HG02588 (cell line): ENCODE measurements around the gene LRFN3.
"Not testable (repeated sequence)": the region's sequence is repeated elsewhere in the genome, so short reads cannot be mapped to it uniquely, and the experiment has no call there.

Source experiments
- ATAC-seq: cut with Tn5 transposase; IDR thresholded peaks from one replicate; pipeline ENCODE4 v1.9.1; 2021; ENCODE audit warnings: mild to moderate bottlenecking, moderate library complexity; ENCODE audit not compliant: unreplicated experiment

Gene LRFN3

DNA sequence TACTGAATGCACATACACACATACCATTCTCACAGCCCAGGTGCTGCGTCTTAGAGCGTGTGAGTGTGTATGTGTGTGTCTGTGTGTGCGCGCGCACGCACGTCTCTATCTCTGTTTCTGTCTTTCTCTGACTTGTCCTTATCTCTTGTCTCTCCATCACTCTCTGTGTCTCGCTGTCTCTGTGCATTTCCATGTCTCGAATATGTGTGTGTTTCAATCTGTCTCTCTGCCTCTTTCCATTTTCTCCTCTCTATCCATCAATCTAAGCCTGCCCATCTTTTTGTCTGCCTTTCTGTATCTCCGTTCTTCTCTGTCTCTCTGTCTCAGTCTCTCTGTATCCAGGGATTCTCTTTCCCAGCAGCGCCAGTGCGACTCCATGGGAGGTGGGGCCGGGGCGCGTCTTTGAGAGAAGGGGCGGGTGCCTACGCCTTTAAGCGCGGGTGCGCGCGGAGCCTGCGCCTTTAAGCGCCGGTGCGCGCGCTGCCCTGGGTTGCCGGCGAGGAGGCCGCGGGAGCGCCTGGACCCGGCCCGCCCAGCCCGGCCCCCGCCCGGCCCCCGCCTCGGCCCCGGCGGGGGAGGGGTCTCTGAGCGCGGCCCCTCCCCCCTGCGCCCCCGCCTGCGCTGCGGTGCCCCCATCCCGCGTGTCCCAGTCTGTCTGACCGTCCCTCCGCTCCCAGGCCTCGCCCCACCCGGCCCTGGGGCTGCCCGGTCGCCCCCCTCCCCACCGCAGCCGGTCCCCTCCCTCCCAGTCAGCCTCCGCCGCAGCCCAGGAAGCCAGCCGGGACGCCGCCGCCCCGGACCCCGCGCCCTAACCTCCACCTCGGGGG lies at the start of gene LRFN3:
LRFN3 (plus strand) TSS at position 464 of the 827 bp plus-strand sequence. CDS start 3,052 bp downstream, outside the sequence.
- no peak for ATAC-seq

DNA sequence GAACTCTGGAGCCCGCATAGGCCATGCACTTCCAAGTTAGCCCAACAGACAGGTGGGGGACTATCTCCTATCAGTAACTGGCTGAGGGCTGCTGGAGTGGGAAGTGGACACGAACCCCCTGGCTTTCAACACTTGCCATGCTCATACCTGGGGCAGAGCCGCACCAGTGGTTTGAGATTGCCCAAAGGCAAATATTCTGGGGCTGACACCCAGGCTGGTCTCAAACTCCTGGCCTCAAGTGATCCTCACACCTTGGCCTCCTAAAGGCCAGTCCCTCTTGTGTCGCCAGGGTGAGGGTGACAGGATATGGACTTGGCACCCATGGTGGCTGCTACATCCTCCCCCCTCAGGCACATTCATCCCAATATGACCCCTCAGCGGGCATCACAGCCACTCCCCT lies 49.0 kb upstream of the LRFN3 start:
- no peak for ATAC-seq

DNA sequence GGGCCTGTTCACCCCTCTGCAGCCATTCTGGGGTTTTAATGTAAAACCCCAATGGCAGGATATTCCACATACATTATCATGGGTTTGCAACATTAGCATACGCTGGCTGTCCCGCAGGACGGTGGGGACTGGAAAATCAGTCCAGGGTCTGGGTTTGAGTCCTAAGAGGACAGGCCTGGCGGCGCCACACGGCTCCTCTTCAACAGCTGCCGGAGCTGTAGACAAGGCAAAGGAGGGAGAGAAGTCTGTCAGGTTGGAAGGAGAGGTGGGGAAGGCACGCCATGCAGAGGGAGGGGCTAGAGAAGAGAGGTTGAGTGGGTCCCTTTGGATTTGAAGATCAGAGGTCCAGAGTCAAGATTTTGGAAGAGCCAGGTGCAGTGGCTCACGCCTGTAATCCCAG lies 47.8 kb upstream of the LRFN3 start:
- no peak for ATAC-seq

DNA sequence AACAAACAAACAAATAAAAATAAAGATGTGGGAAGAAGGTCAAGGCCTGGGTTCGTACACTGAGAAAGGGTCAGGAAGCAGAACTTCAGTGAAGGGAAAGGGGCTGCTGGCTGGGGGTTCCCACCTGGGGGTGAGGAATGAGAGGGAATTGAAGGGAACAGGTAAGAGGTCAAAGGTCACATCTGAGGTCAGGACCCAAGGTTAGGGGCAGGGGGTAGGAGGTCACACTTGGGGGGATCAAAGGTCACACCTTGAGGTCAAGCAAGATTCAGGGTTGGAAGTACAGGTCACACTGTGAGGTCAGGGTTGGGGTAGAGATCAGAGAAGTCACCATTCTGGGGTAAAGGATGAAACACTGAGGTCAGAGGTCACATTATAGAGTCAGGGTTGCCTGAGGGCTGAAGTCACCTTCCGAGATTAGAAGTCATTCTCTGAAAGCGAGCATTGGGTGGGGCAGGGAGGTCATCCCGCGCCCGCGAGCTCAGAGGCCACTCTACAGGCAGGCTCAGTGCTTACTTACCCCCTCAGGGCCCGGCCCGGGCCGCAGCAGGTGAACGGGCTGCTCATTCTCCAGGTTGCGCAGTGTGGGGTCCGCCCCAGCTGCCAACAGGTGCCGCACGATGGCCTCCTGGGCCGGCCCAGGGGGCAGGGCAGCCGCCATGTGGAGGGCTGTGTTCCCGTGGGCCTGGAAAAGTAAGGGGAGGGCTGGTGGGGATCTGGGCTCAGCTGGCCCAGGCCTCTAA lies 46.6 kb upstream of the LRFN3 start:
- no peak for ATAC-seq

- no peak for ATAC-seq
Observed at GRCh38 chr19:35890113-35890650, 46.0 kb upstream of the LRFN3 start.

DNA sequence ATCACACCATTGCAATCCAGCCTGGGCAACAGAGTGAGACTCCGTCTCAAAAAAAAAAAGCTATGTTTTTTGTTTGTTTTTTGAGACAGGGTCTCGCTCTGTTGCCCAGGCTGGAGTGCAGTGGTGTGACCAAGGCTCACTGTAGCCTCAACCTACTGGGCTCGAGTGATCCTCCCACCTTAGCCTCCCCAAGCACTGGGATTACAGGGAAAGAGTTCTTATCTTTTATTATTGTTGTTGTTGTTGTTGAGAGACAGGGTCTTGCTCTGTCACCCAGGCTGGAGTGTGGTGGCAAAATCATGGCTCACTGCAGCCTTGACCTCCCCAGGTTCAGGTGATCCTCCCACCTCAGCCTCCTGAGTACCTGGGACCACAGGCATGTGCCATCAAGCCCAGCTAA lies 44.4 kb upstream of the LRFN3 start:
- not testable (repeated sequence) for ATAC-seq

DNA sequence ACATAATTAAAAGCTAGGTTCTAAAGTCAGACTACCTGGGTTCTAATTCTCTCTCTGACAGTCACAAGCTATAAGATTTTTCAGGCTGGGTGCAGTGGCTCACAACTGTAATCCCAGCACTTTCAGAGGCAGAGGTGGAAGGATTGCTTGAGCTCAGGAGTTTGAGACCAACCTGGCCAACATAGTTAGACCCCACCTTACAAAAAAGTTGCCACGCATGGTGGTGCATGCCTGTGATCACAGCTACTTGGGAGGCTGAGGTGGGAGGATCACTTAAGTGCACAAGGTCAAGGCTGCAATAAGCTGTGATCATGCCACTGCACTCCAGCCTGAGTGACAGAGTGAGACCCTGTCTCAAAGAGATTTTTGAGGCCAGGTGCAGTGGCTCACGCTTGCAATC lies 41.8 kb upstream of the LRFN3 start:
- ATAC-seq = no peak

DNA sequence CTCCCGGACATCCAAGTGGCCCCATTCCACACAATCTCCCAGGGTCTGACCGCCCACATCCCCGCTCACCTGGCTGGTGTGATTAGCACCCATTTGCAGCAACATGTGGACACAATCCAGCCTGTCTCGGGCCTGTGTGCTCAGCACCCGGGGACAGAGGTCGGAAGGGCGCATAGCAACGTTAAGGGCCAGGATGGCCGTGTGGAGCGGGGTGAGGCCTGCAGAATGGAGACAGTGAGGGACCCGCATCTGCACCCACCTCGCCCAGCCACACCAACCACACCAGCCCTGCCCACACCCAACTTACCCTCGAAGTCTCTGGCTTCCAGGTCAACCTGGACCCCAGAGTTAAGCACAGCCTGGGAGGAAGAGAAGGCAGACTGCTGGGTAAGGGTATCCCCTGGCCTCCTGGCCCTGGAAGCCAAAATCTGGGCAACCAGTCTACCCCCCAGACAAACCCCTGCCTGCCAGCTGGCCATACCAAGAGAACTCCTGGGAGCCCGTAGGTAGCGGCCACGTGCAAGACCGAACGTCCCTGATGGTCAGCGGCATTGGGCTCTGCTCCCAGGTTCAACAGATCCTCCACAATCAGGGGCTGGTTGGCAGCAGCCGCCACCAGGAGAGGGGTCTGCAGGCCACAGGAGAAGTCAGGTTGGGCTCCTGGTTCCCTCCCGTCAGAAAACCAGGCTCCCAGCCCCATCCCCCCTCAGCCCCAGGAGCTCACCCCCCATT lies 40.1 kb upstream of the LRFN3 start:
- no peak for ATAC-seq

GRCh38 chr19:35896643-35897040 lies 39.5 kb upstream of the LRFN3 start:
- ATAC-seq = no peak

DNA sequence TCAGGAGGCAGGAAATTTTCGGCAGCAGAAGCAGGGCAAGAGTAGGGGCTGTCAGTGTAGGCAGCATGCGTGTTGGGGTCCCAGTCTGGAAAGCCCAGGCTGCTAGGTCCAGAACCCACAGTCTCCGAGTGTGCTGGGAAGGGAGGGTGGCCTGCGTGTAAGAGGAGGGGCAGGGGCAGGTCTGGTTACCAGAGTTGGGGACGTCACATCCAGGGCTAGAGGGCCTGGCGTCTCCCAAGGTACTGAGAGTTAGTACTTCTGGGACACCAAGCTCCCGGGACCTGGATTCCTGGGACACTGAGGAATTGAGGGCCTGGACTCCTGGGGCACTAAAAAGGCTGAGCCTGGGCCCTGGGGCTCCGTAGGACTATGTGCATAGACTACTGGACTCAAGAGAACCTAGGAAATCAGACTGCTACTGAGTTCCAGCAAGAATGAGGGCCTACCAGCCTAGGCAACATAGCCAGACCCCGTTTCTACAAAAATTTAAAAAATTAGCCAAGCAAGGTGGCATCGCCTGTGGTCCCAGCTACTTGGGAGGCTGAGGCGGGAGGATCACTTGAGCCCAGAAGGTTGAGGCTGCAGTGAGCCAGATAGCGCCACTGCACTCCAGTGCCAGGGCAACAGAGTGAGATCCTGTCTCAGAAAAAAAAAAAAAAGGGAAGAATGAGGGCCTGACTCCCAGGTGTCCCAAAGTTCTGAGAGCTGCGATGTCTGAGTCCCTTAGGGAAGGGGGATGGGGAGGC lies 38.3 kb upstream of the LRFN3 start:
- ATAC-seq = no peak

GRCh38 chr19:35898499-35898809 lies 37.7 kb upstream of the LRFN3 start:
- no peak for ATAC-seq

DNA sequence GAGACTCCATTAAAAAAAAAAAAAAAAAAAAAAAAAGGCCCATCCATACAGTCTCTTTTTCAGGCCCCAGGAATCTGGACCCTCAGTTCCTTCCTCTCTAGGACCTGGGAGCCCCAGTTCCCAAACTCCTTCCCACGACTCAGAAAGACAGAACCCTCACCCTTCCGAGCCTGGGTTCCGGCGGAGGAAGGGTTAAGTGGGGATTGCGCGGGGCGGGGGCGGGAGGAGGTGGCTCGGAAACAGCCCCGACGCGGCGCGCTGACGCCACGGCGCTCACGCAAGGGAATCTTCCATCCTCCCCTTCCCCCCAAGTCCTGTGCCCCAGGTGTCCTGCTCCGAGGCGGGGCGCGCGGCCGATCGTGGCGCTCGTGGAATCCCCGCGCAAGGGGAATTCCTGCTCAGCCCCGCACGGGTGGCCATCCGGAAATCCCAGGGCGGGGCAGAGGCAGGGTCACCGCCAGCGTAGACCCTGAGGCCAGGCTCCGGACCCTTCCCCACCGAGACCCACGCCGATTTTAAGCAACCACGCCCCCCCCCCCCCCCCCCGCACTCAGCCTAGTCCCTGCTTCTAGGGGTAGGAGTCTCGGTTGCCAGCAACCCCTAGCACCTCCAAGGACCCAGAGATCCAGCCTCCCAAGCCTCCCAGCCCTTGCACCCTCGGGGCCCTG lies 36.5 kb upstream of the LRFN3 start:
- ATAC-seq = peak; percentile 39

DNA sequence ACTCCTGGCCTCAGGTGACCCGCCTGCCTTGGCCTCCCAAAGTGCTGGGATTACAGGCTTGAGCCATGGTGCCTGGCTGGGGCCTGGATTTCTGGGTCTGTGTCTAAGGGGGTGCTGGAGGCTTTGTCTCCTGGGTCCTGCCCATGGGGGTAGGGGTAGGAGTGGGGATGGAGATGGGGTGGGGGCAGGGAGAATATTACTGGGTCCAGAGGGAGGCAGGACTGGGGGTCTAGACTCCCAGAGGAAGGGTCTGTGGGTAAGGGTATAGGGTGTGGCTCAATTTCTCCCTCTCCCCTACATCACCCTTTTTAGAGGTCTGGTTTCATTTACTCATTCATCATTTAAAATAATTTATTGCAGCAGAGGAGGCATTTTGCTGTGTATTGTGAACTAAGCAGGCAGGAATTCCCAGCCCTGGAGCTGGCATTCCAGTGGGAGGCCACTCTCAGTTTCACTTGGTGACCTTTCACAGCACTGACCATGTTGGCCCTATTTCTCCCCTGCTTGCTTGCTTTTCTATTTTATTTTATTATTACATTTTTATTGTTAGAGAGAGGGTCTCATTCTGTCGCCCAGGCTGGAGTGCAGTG lies 35.0 kb upstream of the LRFN3 start:
- no peak for ATAC-seq

DNA sequence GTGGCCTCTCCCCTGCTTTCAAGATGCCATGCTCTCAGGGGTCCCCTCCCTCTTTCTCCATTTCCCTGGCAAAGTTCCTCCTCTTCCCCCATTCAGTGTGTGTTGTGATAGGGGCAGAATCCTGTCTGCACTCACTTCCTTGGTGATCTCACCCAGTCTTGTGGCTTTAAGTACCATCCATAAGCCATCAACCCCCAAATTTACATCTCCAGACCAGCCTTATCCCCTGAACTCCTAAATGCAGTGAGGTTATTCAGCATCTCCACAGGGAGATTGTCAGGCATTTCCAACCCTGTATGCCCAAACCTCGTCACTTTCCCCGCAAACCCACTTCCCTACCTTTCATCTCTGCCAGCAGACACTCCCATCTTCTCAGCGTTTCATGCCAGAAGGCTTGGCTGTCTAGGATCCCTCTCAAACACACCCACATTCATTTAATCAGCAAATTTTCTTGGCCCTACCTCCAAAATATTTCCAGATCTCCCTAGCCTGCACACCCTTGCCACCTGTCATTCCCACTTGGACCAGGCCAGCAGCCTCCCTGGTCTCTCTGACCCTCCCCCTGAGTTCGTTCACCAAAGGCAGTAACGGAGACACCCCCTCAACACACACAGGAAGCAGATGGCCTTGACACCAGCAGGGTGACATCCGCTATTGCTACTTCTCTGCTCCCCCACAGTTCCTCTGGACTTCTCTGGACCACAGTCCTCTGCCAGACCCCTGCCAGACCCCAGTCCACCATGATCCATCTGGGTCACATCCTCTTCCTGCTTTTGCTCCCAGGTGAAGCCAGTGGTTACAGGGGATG lies 34.1 kb upstream of the LRFN3 start, which contains the start of gene HCST:
HCST (plus strand) TSS at position 676 of the 808 bp plus-strand sequence; CDS start at position 741, 65 bp downstream.
- no peak for ATAC-seq

GRCh38 chr19:35902870-35903475 lies 33.2 kb upstream of the LRFN3 start:
- no peak for ATAC-seq

DNA sequence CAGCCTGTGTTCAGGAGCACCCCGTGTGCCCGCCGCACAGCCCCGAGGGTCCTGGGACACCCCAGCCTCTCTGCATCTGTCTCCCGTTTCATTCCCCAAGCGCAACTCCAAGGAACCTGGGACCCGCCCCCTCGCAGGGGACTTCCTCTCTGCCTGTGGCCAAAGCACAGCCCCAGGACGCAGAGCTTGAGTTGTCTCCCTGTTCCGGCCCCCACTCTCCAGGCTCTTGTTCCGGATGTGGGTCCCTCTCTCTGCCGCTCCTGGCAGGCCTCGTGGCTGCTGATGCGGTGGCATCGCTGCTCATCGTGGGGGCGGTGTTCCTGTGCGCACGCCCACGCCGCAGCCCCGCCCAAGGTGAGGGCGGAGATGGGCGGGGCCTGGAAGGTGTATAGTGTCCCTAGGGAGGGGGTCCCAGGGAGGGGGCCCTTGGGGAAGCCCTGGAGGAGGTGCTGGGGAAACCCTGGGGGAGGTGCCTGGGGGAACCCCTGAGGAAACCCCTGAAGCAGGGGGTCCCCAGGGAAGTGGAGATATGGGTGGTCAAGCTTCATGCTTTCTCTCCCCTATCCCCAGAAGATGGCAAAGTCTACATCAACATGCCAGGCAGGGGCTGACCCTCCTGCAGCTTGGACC lies 32.5 kb upstream of the LRFN3 start:
- ATAC-seq = peak; percentile 35

DNA sequence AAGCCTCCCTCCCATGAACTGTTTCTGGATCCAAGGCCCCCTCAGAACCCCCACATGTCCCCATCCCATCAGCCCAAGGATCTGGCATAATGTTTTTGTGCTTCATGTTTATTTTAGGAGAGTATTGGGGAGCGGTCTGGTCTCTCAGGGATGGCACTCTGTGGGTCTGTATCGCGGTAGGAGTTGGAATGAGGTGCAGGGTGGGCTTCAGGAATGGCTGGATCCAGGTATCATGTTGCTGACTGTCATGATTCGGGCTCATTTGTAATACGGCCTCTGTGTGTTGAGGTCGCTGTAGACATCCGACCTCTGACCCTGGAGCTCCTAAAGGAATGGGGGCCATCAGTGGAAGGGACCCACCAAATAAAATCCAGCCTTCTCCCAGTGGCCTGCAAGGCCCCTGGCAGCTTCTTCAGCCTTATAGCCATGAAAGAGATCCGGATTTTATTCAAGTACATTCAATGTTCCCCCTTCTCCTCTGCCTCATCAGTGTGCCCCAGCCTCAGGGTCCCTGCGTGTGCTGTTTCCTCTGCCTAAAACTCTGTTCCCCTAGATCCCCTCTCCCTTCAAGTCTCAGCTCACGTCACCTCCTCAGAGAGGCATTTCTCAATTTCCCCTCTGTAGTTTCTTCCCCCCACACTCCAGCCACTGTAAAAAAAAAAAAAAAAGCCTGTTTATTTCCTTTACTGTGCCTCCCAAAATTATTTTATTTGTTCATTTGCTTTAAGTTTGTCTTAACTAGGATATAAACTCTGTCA lies 31.7 kb upstream of the LRFN3 start:
- no peak for ATAC-seq
